Limb (tissue), 2 donors: Measurements from ENCODE around the gene PPARA.

Experiments used
- DNase-seq, 2 donors: peaks; one replicate each; pipeline ENCODE4 v3.0.0-alpha.2; 2016; ENCODE audit errors: extremely low spot score in 2 of 2

PPARA gene

GRCh38 chr22:46150034-46150654 is at the start of gene PPARA:
PPARA (plus strand) TSS chr22:46150526; CDS start chr22:46198384, 47,858 bp downstream.
- peak; percentile 71 to 88 for DNase-seq

- DNase-seq, result no peak
Observed at GRCh38 chr22:46102159-46102558, 48.2 kb upstream of the PPARA start.

GRCh38 chr22:46102752-46103151 is 47.6 kb upstream of the PPARA start:
- no peak for DNase-seq

GRCh38 chr22:46103181-46103580 is 47.1 kb upstream of the PPARA start:
- DNase-seq, result no peak

GRCh38 chr22:46103664-46104063 is 46.7 kb upstream of the PPARA start:
- DNase-seq, result no peak

GRCh38 chr22:46104170-46104880 is 46.0 kb upstream of the PPARA start:
- DNase-seq, result no peak

- DNase-seq, result no peak
Observed at GRCh38 chr22:46104881-46105493, 45.3 kb upstream of the PPARA start.

- no peak for DNase-seq
Observed at GRCh38 chr22:46105494-46106278, 44.6 kb upstream of the PPARA start.

- no peak for DNase-seq
Observed at GRCh38 chr22:46106279-46107022, 43.9 kb upstream of the PPARA start.

GRCh38 chr22:46107089-46107664 is 43.1 kb upstream of the PPARA start:
- peak in 1 of 2 donors; percentile 75 for DNase-seq

- DNase-seq, result no peak
Observed at GRCh38 chr22:46107753-46108563, 42.4 kb upstream of the PPARA start.

- no peak for DNase-seq
Observed at GRCh38 chr22:46108564-46109473, 41.5 kb upstream of the PPARA start.

- no peak for DNase-seq
Observed at GRCh38 chr22:46109474-46110003, 40.8 kb upstream of the PPARA start.

- DNase-seq, result no peak
Observed at GRCh38 chr22:46110215-46110614, 40.1 kb upstream of the PPARA start.

GRCh38 chr22:46111645-46112306 is 38.5 kb upstream of the PPARA start:
- no peak for DNase-seq

- DNase-seq, result no peak
Observed at GRCh38 chr22:46112405-46112804, 37.9 kb upstream of the PPARA start.

- DNase-seq, result no peak
Observed at GRCh38 chr22:46113110-46113909, 37.0 kb upstream of the PPARA start.
